ENCODE data around the gene BCL2L11. TPM values are rescaled to one million over a fixed set of nuclear protein-coding genes. Genes with fewer than 3 reads are reported as not detected.

BCL2L11 gene
- polyA plus RNA-seq, 1 experiment: 4.2 TPM

- Histone ChIP-seq H3K27ac (ENCODE audit: low read depth, low read length) (no peak overlapping the region), H3K4me3 (ENCODE audit: low read depth, low read length) (no peak overlapping the region), H3K27me3 (ENCODE audit: control insufficient read depth, insufficient read depth, low read length) (no peaks in the 10 kb centered on the region), H3K9me3 (ENCODE audit: control insufficient read depth, insufficient read depth, low read length) (no peaks in the 10 kb centered on the region; the same call in 1 of the 2 replicates)
- DNase-seq (ENCODE audit: low read depth, low spot score): no peak
- CTCF ChIA-PET: interaction anchor here (1.0 kb wide), 1 partner anchor 10 kb away, joined by 3 read pairs; no protein-coding TSS in a partner anchor
- POLR2A ChIA-PET: no interaction called here
- no peak for TF ChIP-seq CTCF (IDR thresholded peaks at IDR 0.05; ENCODE audit: low read depth, low read length)
These were observed 14.7 kb downstream of the BCL2L11 start for GRCh38 chr2:111135237-111135909.

DNA sequence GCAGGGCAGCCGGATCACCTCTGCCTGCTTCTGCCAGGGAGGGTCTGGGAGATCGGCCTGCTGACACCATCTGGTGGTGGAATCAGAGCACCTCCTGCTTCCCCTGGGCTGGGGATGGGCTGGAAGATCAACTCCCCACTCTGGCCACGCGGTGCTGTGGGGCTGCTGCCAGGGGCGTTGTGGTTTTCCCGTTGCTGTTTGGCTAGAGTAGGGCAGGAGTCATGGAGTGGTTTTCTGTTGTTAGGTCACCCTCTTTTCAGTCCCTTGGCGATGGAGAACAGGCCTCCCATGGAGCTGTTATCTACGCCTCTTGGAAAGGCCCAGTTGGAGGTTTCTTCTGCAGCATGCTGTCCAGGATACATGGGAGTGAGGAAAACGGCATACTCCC, 15.2 kb downstream of the BCL2L11 start:
- ChIA-PET CTCF (interaction anchor here (1.0 kb wide), 1 partner anchor 9 kb away, joined by 3 read pairs; no protein-coding TSS in a partner anchor), POLR2A (no interaction called here)
- no peak overlapping the region for H3K4me3 ChIP-seq (ENCODE audit: low read depth, low read length)
- H3K27ac ChIP-seq (ENCODE audit: low read depth, low read length): no peak overlapping the region
- no peak for DNase-seq (ENCODE audit: low read depth, low spot score)
- no peak for TF ChIP-seq CTCF (IDR thresholded peaks at IDR 0.05; ENCODE audit: low read depth, low read length)
- H3K27me3 ChIP-seq (ENCODE audit: control insufficient read depth, insufficient read depth, low read length): no peaks in the 10 kb centered on the region
- no peaks in the 10 kb centered on the region; the same call in 1 of the 2 replicates for H3K9me3 ChIP-seq (ENCODE audit: control insufficient read depth, insufficient read depth, low read length)

- H3K9me3 ChIP-seq (ENCODE audit: control insufficient read depth, insufficient read depth, low read length): no peaks in the 10 kb centered on the region; the same call in 1 of the 2 replicates
- ChIA-PET CTCF (no interaction called here), POLR2A (no interaction called here)
- no peaks in the 10 kb centered on the region for H3K27me3 ChIP-seq (ENCODE audit: control insufficient read depth, insufficient read depth, low read length)
- no peak overlapping the region for H3K27ac ChIP-seq (ENCODE audit: low read depth, low read length)
- TF ChIP-seq CTCF (IDR thresholded peaks at IDR 0.05; ENCODE audit: low read depth, low read length): no peak
- H3K4me3 ChIP-seq (ENCODE audit: low read depth, low read length): no peak overlapping the region
- DNase-seq (ENCODE audit: low read depth, low spot score): no peak
These were observed 18.1 kb downstream of the BCL2L11 start for GRCh38 chr2:111138839-111139238.

GRCh38 chr2:111139637-111140317, 19.1 kb downstream of the BCL2L11 start:
- Histone ChIP-seq H3K9me3 (ENCODE audit: control insufficient read depth, insufficient read depth, low read length) (no peaks in the 10 kb centered on the region; the same call in 1 of the 2 replicates), H3K27me3 (ENCODE audit: control insufficient read depth, insufficient read depth, low read length) (no peaks in the 10 kb centered on the region), H3K4me3 (ENCODE audit: low read depth, low read length) (no peak overlapping the region), H3K27ac (ENCODE audit: low read depth, low read length) (no peak overlapping the region)
- CTCF ChIA-PET: interaction anchor here (1.1 kb wide), 1 partner anchor 19 kb away, joined by 3 read pairs; no protein-coding TSS in a partner anchor
- POLR2A ChIA-PET: no interaction called here
- DNase-seq (ENCODE audit: low read depth, low spot score): no peak
- TF ChIP-seq CTCF (IDR thresholded peaks at IDR 0.05; ENCODE audit: low read depth, low read length): no peak

- CTCF ChIA-PET: interaction anchor here (1.1 kb wide), 1 partner anchor 18 kb away, joined by 3 read pairs; no protein-coding TSS in a partner anchor
- DNase-seq (ENCODE audit: low read depth, low spot score): no peak
- Histone ChIP-seq H3K27ac (ENCODE audit: low read depth, low read length) (no peak overlapping the region), H3K27me3 (ENCODE audit: control insufficient read depth, insufficient read depth, low read length) (no peaks in the 10 kb centered on the region), H3K9me3 (ENCODE audit: control insufficient read depth, insufficient read depth, low read length) (no peaks in the 10 kb centered on the region; the same call in 1 of the 2 replicates), H3K4me3 (ENCODE audit: low read depth, low read length) (no peak overlapping the region)
- no peak for TF ChIP-seq CTCF (IDR thresholded peaks at IDR 0.05; ENCODE audit: low read depth, low read length)
- POLR2A ChIA-PET: no interaction called here
These were observed 20.1 kb downstream of the BCL2L11 start for GRCh38 chr2:111140815-111141214.
